Measurements from ENCODE around the gene DNHD1. TPM values are rescaled to one million over a fixed set of nuclear protein-coding genes. Genes with fewer than 3 reads are reported as not detected.

DNHD1 gene
- total and polyA plus RNA-seq, 2 of the 8 experiments (the other 6 are each of a cell fraction or from before 2014, with no cell fraction given), result 5.0 to 6.8 TPM

- FAIRE-seq (no peak), DNase-seq (ENCODE audit: low read depth in 1 of 2, low spot score in 2 of 2) (no peak)
- no peak overlapping the region for H2BK20ac ChIP-seq (ENCODE audit: low read length)
- no peak overlapping the region for H3K14ac ChIP-seq (ENCODE audit: insufficient read length)
- no peak overlapping the region for H2BK15ac ChIP-seq (ENCODE audit: low read length)
- no peak overlapping the region for H3K23ac ChIP-seq (ENCODE audit: insufficient read length)
- H3K27ac ChIP-seq (ENCODE audit: low read depth, low read length), result no peak overlapping the region
- no peak overlapping the region for H2AK5ac ChIP-seq (ENCODE audit: low read depth, low read length)
- H2BK5ac ChIP-seq (ENCODE audit: low read depth, low read length), result no peak overlapping the region
- H3K9ac ChIP-seq (replicated peaks in 1 of 4; ENCODE audit: extremely low read depth in 1 of 4, low read depth in 3 of 4, low read length in 3 of 4), result no peak overlapping the region; a peak in 1 of 7 replicates
- H3K4me3 ChIP-seq (ENCODE audit: extremely low read depth in 1 of 4, insufficient read depth in 2 of 4, low read depth in 3 of 4, low read length in 4 of 4), result no peak overlapping the region
- no peak overlapping the region for H2BK12ac ChIP-seq (ENCODE audit: low read depth, low read length)
- H3K79me1 ChIP-seq (ENCODE audit: low read depth, low read length), result no peaks in the 10 kb centered on the region
- ChIA-PET POLR2A (ENCODE audit: partially characterized antibody) (no interaction called here), CTCF (ENCODE audit: partially characterized antibody) (interaction anchor here (0.6 to 1.4 kb wide), 6 partner anchors 22 to 154 kb away, joined by 3 to 8 read pairs (median 3); no protein-coding TSS in a partner anchor)
- H3K27me3 ChIP-seq (replicated peaks in 1 of 4; ENCODE audit: control insufficient read depth in 3 of 4, extremely low read depth in 1 of 4, insufficient read depth in 3 of 4, low read length in 3 of 4), result no peaks in the 10 kb centered on the region
- no peak overlapping the region for H4K91ac ChIP-seq (replicated peaks; ENCODE audit: insufficient read length, low read length)
- H3K9me3 ChIP-seq (ENCODE audit: insufficient read depth in 2 of 2, low read depth in 1 of 2, low read length in 1 of 2), result no peaks in the 10 kb centered on the region
- H4K20me1 ChIP-seq (replicated peaks in 1 of 2; ENCODE audit: control insufficient read depth in 1 of 2, insufficient read depth in 2 of 2, low read length in 2 of 2), result no peaks in the 10 kb centered on the region
- H4K5ac ChIP-seq (ENCODE audit: insufficient read length, low read depth, low read length), result no peak overlapping the region
- no peak overlapping the region for H2BK120ac ChIP-seq (replicated peaks; ENCODE audit: low read depth, low read length)
- H3K36me3 ChIP-seq (ENCODE audit: control insufficient read depth in 2 of 4, insufficient read depth in 4 of 4, low read length in 3 of 4), result no peaks in the 10 kb centered on the region
- H3K18ac ChIP-seq (ENCODE audit: extremely low read depth, low read length), result no peak overlapping the region
- H3K4me1 ChIP-seq (replicated peaks in 1 of 4; ENCODE audit: control insufficient read depth in 3 of 4, insufficient read depth in 4 of 4, low read length in 3 of 4), result no peaks in the 10 kb centered on the region
- H2AFZ ChIP-seq (ENCODE audit: low read length), result no peak overlapping the region
- no peaks in the 10 kb centered on the region for H3K79me2 ChIP-seq (ENCODE audit: control insufficient read depth in 1 of 2, insufficient read depth in 2 of 2, low read length in 2 of 2)
- no peak overlapping the region for H3K4me2 ChIP-seq (ENCODE audit: insufficient read depth in 1 of 2, low read depth in 2 of 2, low read length in 2 of 2)
- TF ChIP-seq GTF2F1 (IDR thresholded peaks at IDR 0.05; ENCODE audit: borderline replicate concordance, low read depth, low read length) (no peak), EGR1 (IDR thresholded peaks at IDR 0.05; ENCODE audit: borderline replicate concordance, low read depth, low read length) (no peak)
- H4K8ac ChIP-seq (ENCODE audit: extremely low read depth, insufficient read depth, low read length), result no peak overlapping the region
- WGBS, 2 experiments (ENCODE audit: extremely low coverage in 1 of 2, insufficient coverage in 1 of 2, insufficient read length in 1 of 2, insufficient replicate concordance in 2 of 2, low coverage in 1 of 2, low lambda C conversion rate in 2 of 2, missing lambda C conversion rate in 1 of 2), result 87% methylated on average over 3 of the region's 3 CpGs; no CpG with 5 or more reads in 1 of the 2 experiments
- H3K56ac ChIP-seq (replicated peaks; ENCODE audit: insufficient read length, low read depth, low read length), result no peak overlapping the region
- no peak overlapping the region for H3K4ac ChIP-seq (replicated peaks; ENCODE audit: insufficient read length, low read depth, low read length)
- H3K23me2 ChIP-seq (ENCODE audit: low read depth, low read length), result no peaks in the 10 kb centered on the region
Observed at GRCh38 chr11:6526411-6527135, 29.5 kb downstream of the DNHD1 start.

Measured in H1 (cell line).